HepG2 (cell line): ENCODE measurements around the gene TYROBP. TPM values are rescaled to one million over a fixed set of nuclear protein-coding genes. Genes with fewer than 3 reads are reported as not detected.

ENCODE experiments used
- AHR ChIP-seq: IDR thresholded peaks from 2 replicates; pipeline ENCODE4 v1.6.1; 2018; ENCODE audit warnings: missing genetic modification reagents, missing compliant biosample characterization
- CBFB ChIP-seq: sonication (generic); formaldehyde crosslinking; IDR thresholded peaks from 2 replicates; pipeline ENCODE4 v1.4.0; 2020; ENCODE audit warnings: missing genetic modification reagents
- CEBPG ChIP-seq: IDR thresholded peaks from 2 replicates; pipeline ENCODE4 v1.6.1; 2016
- DNMT3B ChIP-seq: conservative IDR thresholded peaks from 2 replicates; pipeline ENCODE4 v1.6.1; 2016; ENCODE audit warnings: missing biosample characterization, control low read depth
- ELK4 ChIP-seq: sonication (generic); formaldehyde crosslinking; IDR thresholded peaks from 2 replicates; pipeline ENCODE4 v1.9.0; 2021; ENCODE audit warnings: missing genetic modification reagents, borderline replicate concordance
- ERF ChIP-seq: IDR thresholded peaks from 2 replicates; pipeline ENCODE4 v1.6.1; 2018; ENCODE audit warnings: missing biosample characterization, missing genetic modification reagents
- FLYWCH1 ChIP-seq: sonication (generic); formaldehyde crosslinking; IDR thresholded peaks from 2 replicates; pipeline ENCODE4 v1.8.1; 2023; ENCODE audit warnings: mild to moderate bottlenecking, missing genetic modification reagents
- FOXO4 ChIP-seq: sonication (generic); formaldehyde crosslinking; conservative IDR thresholded peaks from 2 replicates; pipeline ENCODE4 v1.8.1; 2023; ENCODE audit warnings: missing genetic modification reagents
- HOXA7 ChIP-seq: sonication (generic); formaldehyde crosslinking; IDR thresholded peaks from 2 replicates; pipeline ENCODE4 v1.8.1; 2022; ENCODE audit warnings: mild to moderate bottlenecking, missing genetic modification reagents, moderate library complexity
- KDM4B ChIP-seq: sonication (generic); formaldehyde crosslinking; IDR thresholded peaks from 2 replicates; pipeline ENCODE4 v1.4.0; 2020; ENCODE audit warnings: missing genetic modification reagents
- PAF1 ChIP-seq: IDR thresholded peaks from 2 replicates; pipeline ENCODE4 v1.6.1; 2016; ENCODE audit warnings: missing genetic modification reagents, missing compliant biosample characterization
- SMC3 ChIP-seq: IDR thresholded peaks from 2 replicates; pipeline ENCODE4 v1.6.1; 2011; ENCODE audit warnings: low read length, improper control_type of control experiment
- TFDP1 ChIP-seq: IDR thresholded peaks from 2 replicates; pipeline ENCODE4 v1.6.1; 2016; ENCODE audit warnings: missing compliant biosample characterization, missing genetic modification reagents, borderline replicate concordance
- ZBTB38 ChIP-seq: sonication (generic); formaldehyde crosslinking; IDR thresholded peaks from 2 replicates; pipeline ENCODE4 v1.5.1; 2020; ENCODE audit warnings: mild to moderate bottlenecking, missing genetic modification reagents
- ZBTB42 ChIP-seq: sonication (generic); formaldehyde crosslinking; IDR thresholded peaks from 2 replicates; pipeline ENCODE4 v1.5.0; 2020; ENCODE audit warnings: mild to moderate bottlenecking, missing genetic modification reagents
- ZBTB49 ChIP-seq: sonication (generic); formaldehyde crosslinking; IDR thresholded peaks from 2 replicates; pipeline ENCODE4 v1.4.0; 2020; ENCODE audit warnings: missing genetic modification reagents, borderline replicate concordance
- ZNF264 ChIP-seq: sonication (generic); formaldehyde crosslinking; IDR thresholded peaks from 2 replicates; pipeline ENCODE4 v1.4.0; 2020; ENCODE audit warnings: missing genetic modification reagents
- ZNF747 ChIP-seq: sonication (generic); formaldehyde crosslinking; IDR thresholded peaks from 2 replicates; pipeline ENCODE4 v1.8.1; 2023; ENCODE audit warnings: missing genetic modification reagents, mild to moderate bottlenecking, borderline replicate concordance
- polyA plus RNA-seq, 8 experiments: library from polyadenylated mRNA; depleted of rRNA in 3 of 8; stranded (reverse) in 7 of 8; unstranded in 1 of 8; fragments of >200 nt; fragmentation: Illumina TruSeq in 4 of 8; extraction: Trizol in 4 of 8; gene quantifications; 2 replicates each; pipeline versions ENCODE4 v1.2.1 to v1.2.3, GENCODE V29; 2011 to 2016; ENCODE audit warnings: low read depth in 4 of 8, missing spikeins in 1 of 8, mixed read lengths in 1 of 8; ENCODE audit not compliant: insufficient read depth in 1 of 8
- total RNA-seq, 5 experiments: library from RNA; depleted of rRNA; stranded (reverse); fragments of >200 nt; fragmentation: Illumina TruSeq; extraction: Trizol; gene quantifications; 2 replicates each; pipeline ENCODE4 v1.2.3, GENCODE V29; 2016; ENCODE audit warnings: low read depth in 1 of 5
- TF ChIP-seq, protein P1 (sequence below): sonication (generic); formaldehyde crosslinking; conservative IDR thresholded peaks from 2 replicates; pipeline ENCODE4 v1.8.0; 2022; ENCODE audit warnings: mild to moderate bottlenecking, moderate library complexity, missing genetic modification reagents
- TF ChIP-seq, protein P2 (sequence below): sonication (generic); formaldehyde crosslinking; IDR thresholded peaks from 2 replicates; pipeline ENCODE4 v1.9.0; 2021; ENCODE audit warnings: missing genetic modification reagents, mild to moderate bottlenecking, borderline replicate concordance

The TYROBP gene
- total and polyA plus RNA-seq, 2 of the 13 experiments (the other 11 are each of a cell fraction or from before 2014, with no cell fraction given): not detected

GRCh38 chr19:35931161-35931873, 23.2 kb upstream of the TYROBP start (continued):
- TF ChIP-seq ERF (CRISPR knock-in tag) (peak; percentile 84; the same call in 1 of the 2 replicates), SMC3 (peak; percentile 77), ZBTB42 (no peak), AHR (CRISPR knock-in tag) (peak; percentile 70; the same call in 1 of the 2 replicates), CBFB (CRISPR knock-in tag) (peak; percentile 83), PAF1 (no peak), ZNF747 (CRISPR knock-in tag) (peak; percentile 43; the same call in 1 of the 2 replicates), ZBTB49 (CRISPR knock-in tag) (no peak), KDM4B (CRISPR knock-in tag) (0 out of 2 replicates have a peak, but pooled peaks have one; percentile 15), ZNF264 (no peak), FOXO4 (CRISPR knock-in tag) (no peak), TFDP1 (CRISPR knock-in tag) (peak; percentile 91), CEBPG (CRISPR knock-in tag) (peak; percentile 32; the same call in 1 of the 2 replicates), HOXA7 (no peak), DNMT3B (CRISPR knock-in tag) (no peak), ZBTB38 (CRISPR knock-in tag) (peak; percentile 86; the same call in 1 of the 2 replicates), ELK4 (CRISPR knock-in tag) (peak; percentile 58; the same call in 1 of the 2 replicates), FLYWCH1 (CRISPR knock-in tag) (no peak)
- TF ChIP-seq, protein P1, sequence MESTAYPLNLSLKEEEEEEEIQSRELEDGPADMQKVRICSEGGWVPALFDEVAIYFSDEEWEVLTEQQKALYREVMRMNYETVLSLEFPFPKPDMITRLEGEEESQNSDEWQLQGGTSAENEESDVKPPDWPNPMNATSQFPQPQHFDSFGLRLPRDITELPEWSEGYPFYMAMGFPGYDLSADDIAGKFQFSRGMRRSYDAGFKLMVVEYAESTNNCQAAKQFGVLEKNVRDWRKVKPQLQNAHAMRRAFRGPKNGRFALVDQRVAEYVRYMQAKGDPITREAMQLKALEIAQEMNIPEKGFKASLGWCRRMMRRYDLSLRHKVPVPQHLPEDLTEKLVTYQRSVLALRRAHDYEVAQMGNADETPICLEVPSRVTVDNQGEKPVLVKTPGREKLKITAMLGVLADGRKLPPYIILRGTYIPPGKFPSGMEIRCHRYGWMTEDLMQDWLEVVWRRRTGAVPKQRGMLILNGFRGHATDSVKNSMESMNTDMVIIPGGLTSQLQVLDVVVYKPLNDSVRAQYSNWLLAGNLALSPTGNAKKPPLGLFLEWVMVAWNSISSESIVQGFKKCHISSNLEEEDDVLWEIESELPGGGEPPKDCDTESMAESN (CRISPR knock-in tag): peak; percentile 77
- TF ChIP-seq, protein P2, sequence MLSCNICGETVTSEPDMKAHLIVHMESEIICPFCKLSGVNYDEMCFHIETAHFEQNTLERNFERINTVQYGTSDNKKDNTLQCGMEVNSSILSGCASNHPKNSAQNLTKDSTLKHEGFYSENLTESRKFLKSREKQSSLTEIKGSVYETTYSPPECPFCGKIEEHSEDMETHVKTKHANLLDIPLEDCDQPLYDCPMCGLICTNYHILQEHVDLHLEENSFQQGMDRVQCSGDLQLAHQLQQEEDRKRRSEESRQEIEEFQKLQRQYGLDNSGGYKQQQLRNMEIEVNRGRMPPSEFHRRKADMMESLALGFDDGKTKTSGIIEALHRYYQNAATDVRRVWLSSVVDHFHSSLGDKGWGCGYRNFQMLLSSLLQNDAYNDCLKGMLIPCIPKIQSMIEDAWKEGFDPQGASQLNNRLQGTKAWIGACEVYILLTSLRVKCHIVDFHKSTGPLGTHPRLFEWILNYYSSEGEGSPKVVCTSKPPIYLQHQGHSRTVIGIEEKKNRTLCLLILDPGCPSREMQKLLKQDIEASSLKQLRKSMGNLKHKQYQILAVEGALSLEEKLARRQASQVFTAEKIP: no peak
